HG02884 (cell line): ENCODE measurements around the gene FAM241A.

Experiments
- ATAC-seq: cut with Tn5 transposase; IDR thresholded peaks from one replicate; pipeline ENCODE4 v1.9.1; 2021; ENCODE audit warnings: mild to moderate bottlenecking, moderate library complexity; ENCODE audit not compliant: unreplicated experiment

FAM241A gene

GRCh38 chr4:112210777-112211176 lies 65.5 kb downstream of the FAM241A start:
- no peak for ATAC-seq

- peak; percentile 64 for ATAC-seq
Observed at GRCh38 chr4:112213091-112213490, 67.8 kb downstream of the FAM241A start.

- ATAC-seq: no peak
Observed at GRCh38 chr4:112213856-112214255, 68.6 kb downstream of the FAM241A start.

- ATAC-seq: no peak
Observed at GRCh38 chr4:112214390-112215264, 69.4 kb downstream of the FAM241A start.

- no peak for ATAC-seq
Observed at GRCh38 chr4:112219826-112220366, 74.6 kb downstream of the FAM241A start.

- no peak for ATAC-seq
Observed at GRCh38 chr4:112222219-112222955, 77.1 kb downstream of the FAM241A start.

GRCh38 chr4:112225157-112225556 lies 79.9 kb downstream of the FAM241A start:
- ATAC-seq: no peak

GRCh38 chr4:112230879-112231778 lies 85.9 kb downstream of the FAM241A start:
- ATAC-seq: peak; percentile 83

GRCh38 chr4:112231779-112232713 lies 86.8 kb downstream of the FAM241A start, which contains the start of gene AP1AR:
AP1AR (plus strand) TSS chr4:112231787; CDS start chr4:112232092, 305 bp downstream.
- peak; percentile 49 for ATAC-seq

GRCh38 chr4:112234952-112235609 lies 89.8 kb downstream of the FAM241A start:
- ATAC-seq: no peak

- no peak for ATAC-seq
Observed at GRCh38 chr4:112236040-112236439, 90.8 kb downstream of the FAM241A start.

GRCh38 chr4:112238833-112239232 lies 93.6 kb downstream of the FAM241A start:
- ATAC-seq: no peak
